H1 (cell line): ENCODE measurements around the gene NUDT7. TPM values are rescaled to one million over a fixed set of nuclear protein-coding genes. Genes with fewer than 3 reads are reported as not detected.

Experiments used
- CTCF ChIA-PET: fragments of 300-600 bp; sonication (Branson Sonifier 250); formaldehyde crosslinking; loops from one replicate; lab custom pipeline; 2021; ENCODE audit not compliant: partially characterized antibody; lab: Charles Lee
- POLR2A ChIA-PET: fragments of 300-600 bp; sonication (Branson Sonifier 250); formaldehyde crosslinking; loops from one replicate; lab custom pipeline; 2021; ENCODE audit warnings: inconsistent platforms; ENCODE audit not compliant: partially characterized antibody; lab: Charles Lee
- DNase-seq, 2 experiments: peaks; one replicate each; pipeline versions ENCODE4 v3.0.0 to v3.0.0-alpha.2; 2010 to 2022; ENCODE audit warnings: low spot score in 2 of 2, low read depth in 1 of 2, mixed read lengths in 1 of 2
- FAIRE-seq: peaks from 2 replicates; lab custom pipeline; 2011; peaks lifted over from hg19 to GRCh38; lab: Jason Lieb, UNC
- H2AFZ ChIP-seq: 2 replicates; pipeline ENCODE4 v1.8.1; 2012; ENCODE audit warnings: low read length, inconsistent platforms
- H2AK5ac ChIP-seq: 2 replicates; pipeline ENCODE4 v1.6.1; 2013; ENCODE audit warnings: low read depth, low read length
- H2BK120ac ChIP-seq: replicated peaks from 2 replicates; pipeline ENCODE3; 2013; ENCODE audit warnings: low read depth, low read length, inconsistent platforms
- H2BK12ac ChIP-seq: 2 replicates; pipeline ENCODE4 v1.6.1; 2013; ENCODE audit warnings: low read depth, low read length
- H2BK15ac ChIP-seq: 2 replicates; pipeline ENCODE4 v1.6.1; 2013; ENCODE audit warnings: low read length
- H2BK20ac ChIP-seq: 2 replicates; pipeline ENCODE4 v1.6.1; 2013; ENCODE audit warnings: low read length
- H2BK5ac ChIP-seq: 2 replicates; pipeline ENCODE4 v1.6.1; 2013; ENCODE audit warnings: low read depth, low read length
- H3K14ac ChIP-seq: 2 replicates; pipeline ENCODE4 v1.6.1; 2013; ENCODE audit warnings: inconsistent platforms; ENCODE audit not compliant: insufficient read length
- H3K18ac ChIP-seq: 2 replicates; pipeline ENCODE4 v1.6.1; 2013; ENCODE audit warnings: low read length; ENCODE audit errors: extremely low read depth
- H3K23ac ChIP-seq: 2 replicates; pipeline ENCODE4 v1.6.1; 2013; ENCODE audit warnings: inconsistent platforms; ENCODE audit not compliant: insufficient read length
- H3K23me2 ChIP-seq: 2 replicates; pipeline ENCODE4 v1.6.1; 2013; ENCODE audit warnings: low read depth, low read length
- H3K27ac ChIP-seq: 2 replicates; pipeline ENCODE4 v1.6.1; 2011; ENCODE audit warnings: low read depth, low read length, inconsistent platforms
- H3K27me3 ChIP-seq, 4 experiments: replicated peaks in 1 of 4; 1 replicate in 1 of 4; 2 replicates in 3 of 4; pipeline versions ENCODE4 v1.6.1 to v1.8.1; 2011 to 2013; ENCODE audit warnings: low read length in 3 of 4, mild to moderate bottlenecking in 3 of 4, inconsistent platforms in 2 of 4, mixed read lengths in 2 of 4, moderate library complexity in 1 of 4; ENCODE audit not compliant: control insufficient read depth in 3 of 4, insufficient read depth in 3 of 4; ENCODE audit errors: extremely low read depth in 1 of 4
- H3K36me3 ChIP-seq, 4 experiments: 2 replicates each; pipeline versions ENCODE4 v1.6.1 to v1.8.1; 2011 to 2013; ENCODE audit warnings: mild to moderate bottlenecking in 4 of 4, low read length in 3 of 4, moderate library complexity in 2 of 4, control low read depth in 1 of 4, inconsistent platforms in 1 of 4; ENCODE audit not compliant: insufficient read depth in 4 of 4, control insufficient read depth in 2 of 4
- H3K4ac ChIP-seq: replicated peaks from 2 replicates; pipeline ENCODE3; 2013; ENCODE audit warnings: low read length, low read depth, mixed read lengths, inconsistent platforms; ENCODE audit not compliant: insufficient read length
- H3K4me1 ChIP-seq, 4 experiments: replicated peaks in 1 of 4; 1 replicate in 1 of 4; 2 replicates in 3 of 4; pipeline versions ENCODE4 v1.6.1 to v1.8.1; 2011 to 2013; ENCODE audit warnings: low read length in 3 of 4, inconsistent platforms in 2 of 4, mixed read lengths in 1 of 4; ENCODE audit not compliant: insufficient read depth in 4 of 4, control insufficient read depth in 3 of 4
- H3K4me2 ChIP-seq, 2 experiments: 2 replicates each; pipeline versions ENCODE4 v1.6.1 to v1.8.1; 2011 to 2013; ENCODE audit warnings: low read depth in 2 of 2, low read length in 2 of 2, control low read depth in 1 of 2, inconsistent platforms in 1 of 2, mild to moderate bottlenecking in 1 of 2; ENCODE audit not compliant: insufficient read depth in 1 of 2
- H3K4me3 ChIP-seq, 4 experiments: fragments of 200-600, 300-600 bp in 1 of 4; sonication (generic), shearing (Covaris generic), sonication (Bioruptor Twin) in 1 of 4; 2 replicates each; pipeline versions ENCODE4 v1.5.1 to v1.8.1; 2011 to 2016; ENCODE audit warnings: low read length in 4 of 4, low read depth in 3 of 4, control low read depth in 2 of 4, inconsistent platforms in 2 of 4, mild to moderate bottlenecking in 2 of 4, mixed read lengths in 1 of 4, moderate library complexity in 1 of 4; ENCODE audit not compliant: insufficient read depth in 2 of 4; ENCODE audit errors: extremely low read depth in 1 of 4
- H3K56ac ChIP-seq: replicated peaks from 2 replicates; pipeline ENCODE3; 2013; ENCODE audit warnings: low read depth, mild to moderate bottlenecking, mixed read lengths, low read length, inconsistent platforms; ENCODE audit not compliant: insufficient read length
- H3K79me1 ChIP-seq: 2 replicates; pipeline ENCODE4 v1.6.1; 2013; ENCODE audit warnings: low read depth, low read length, control low read depth
- H3K79me2 ChIP-seq, 2 experiments: 2 replicates each; pipeline versions ENCODE4 v1.6.1 to v1.8.1; 2012 to 2013; ENCODE audit warnings: low read length in 2 of 2, mild to moderate bottlenecking in 2 of 2, inconsistent platforms in 1 of 2; ENCODE audit not compliant: insufficient read depth in 2 of 2, control insufficient read depth in 1 of 2
- H3K9ac ChIP-seq, 4 experiments: replicated peaks in 1 of 4; 1 replicate in 1 of 4; 2 replicates in 3 of 4; pipeline versions ENCODE4 v1.6.1 to v1.8.1; 2011 to 2013; ENCODE audit warnings: low read depth in 3 of 4, low read length in 3 of 4, control low read depth in 2 of 4, mild to moderate bottlenecking in 2 of 4, moderate library complexity in 2 of 4, inconsistent platforms in 1 of 4; ENCODE audit errors: extremely low read depth in 1 of 4
- H3K9me3 ChIP-seq, 2 experiments: 2 replicates each; pipeline versions ENCODE4 v1.6.1 to v1.8.1; 2012 to 2013; ENCODE audit warnings: mild to moderate bottlenecking in 2 of 2, moderate library complexity in 2 of 2, control low read depth in 1 of 2, inconsistent platforms in 1 of 2, low read depth in 1 of 2, low read length in 1 of 2, mixed read lengths in 1 of 2; ENCODE audit not compliant: insufficient read depth in 2 of 2
- H4K20me1 ChIP-seq, 2 experiments: replicated peaks in 1 of 2; 2 replicates each; pipeline versions ENCODE3 to v1.8.1; 2011 to 2013; ENCODE audit warnings: inconsistent platforms in 2 of 2, low read length in 2 of 2, mild to moderate bottlenecking in 1 of 2; ENCODE audit not compliant: insufficient read depth in 2 of 2, control insufficient read depth in 1 of 2
- H4K5ac ChIP-seq: 2 replicates; pipeline ENCODE4 v1.6.1; 2013; ENCODE audit warnings: low read length, low read depth, mixed read lengths, inconsistent platforms; ENCODE audit not compliant: insufficient read length
- H4K8ac ChIP-seq: 2 replicates; pipeline ENCODE4 v1.8.0; 2013; ENCODE audit warnings: mild to moderate bottlenecking, moderate library complexity, low read length, inconsistent platforms; ENCODE audit not compliant: insufficient read depth; ENCODE audit errors: extremely low read depth
- H4K91ac ChIP-seq: replicated peaks from 2 replicates; pipeline ENCODE3; 2013; ENCODE audit warnings: low read length, mixed read lengths, inconsistent platforms; ENCODE audit not compliant: insufficient read length
- BCL11A ChIP-seq, 2 experiments: IDR thresholded peaks; one replicate each; pipeline ENCODE4 v1.6.1; 2011; ENCODE audit warnings: low read depth in 2 of 2, low read length in 2 of 2, mild to moderate bottlenecking in 2 of 2
- CBX8 ChIP-seq: fragments of 300-800, 300-1000 bp; sonication (generic); IDR thresholded peaks from 2 replicates; pipeline ENCODE4 v1.7.1; 2016; ENCODE audit warnings: low read depth, low read length, borderline replicate concordance
- CHD2 ChIP-seq: IDR thresholded peaks from 2 replicates; pipeline ENCODE4 v1.6.1; 2012; ENCODE audit warnings: low read length, improper control_type of control experiment
- CREB1 ChIP-seq: IDR thresholded peaks from 2 replicates; pipeline ENCODE4 v1.6.1; 2012; ENCODE audit warnings: inconsistent platforms
- EP300 ChIP-seq, 2 experiments: IDR thresholded peaks; 1 replicate in 1 of 2; 2 replicates in 1 of 2; pipeline ENCODE4 v1.6.1; 2011 to 2012; ENCODE audit warnings: low read depth in 2 of 2, low read length in 2 of 2, mild to moderate bottlenecking in 2 of 2, borderline replicate concordance in 1 of 2, inconsistent platforms in 1 of 2, moderate library complexity in 1 of 2
- GTF2F1 ChIP-seq: IDR thresholded peaks from 2 replicates; pipeline ENCODE4 v1.6.1; 2012; ENCODE audit warnings: low read depth, low read length, improper control_type of control experiment, borderline replicate concordance
- JUN ChIP-seq: IDR thresholded peaks from 2 replicates; pipeline ENCODE4 v1.6.1; 2011; ENCODE audit warnings: low read depth, mild to moderate bottlenecking, improper control_type of control experiment, low read length
- KDM5A ChIP-seq: fragments of 200-600 bp; IDR thresholded peaks from 2 replicates; pipeline ENCODE4 v1.7.1; 2012; ENCODE audit warnings: mild to moderate bottlenecking, low read length, inconsistent platforms, mixed read lengths
- RAD21 ChIP-seq, 2 experiments: IDR thresholded peaks in 1 of 2; conservative IDR thresholded peaks in 1 of 2; 2 replicates each; pipeline ENCODE4 v1.6.1; 2011; ENCODE audit warnings: low read depth in 2 of 2, low read length in 2 of 2, improper control_type of control experiment in 1 of 2, inconsistent platforms in 1 of 2, mild to moderate bottlenecking in 1 of 2, moderate library complexity in 1 of 2
- RFX5 ChIP-seq: IDR thresholded peaks from 2 replicates; pipeline ENCODE4 v1.6.1; 2011; ENCODE audit warnings: low read depth, low read length, improper control_type of control experiment, borderline replicate concordance
- TCF12 ChIP-seq: IDR thresholded peaks from 2 replicates; pipeline ENCODE4 v1.6.1; 2011; ENCODE audit warnings: low read depth, mild to moderate bottlenecking, low read length
- YY1 ChIP-seq: IDR thresholded peaks from 2 replicates; pipeline ENCODE4 v1.6.1; 2011; ENCODE audit warnings: low read depth, mild to moderate bottlenecking, low read length
- WGBS, 2 experiments: shearing (Covaris generic) in 1 of 2; methylation state at CpG; one replicate each; pipeline versions ENCODE4 v1.1.6 to v1.1.7; 2013 to 2015; ENCODE audit warnings: low lambda C conversion rate in 2 of 2, mixed read lengths in 2 of 2, inconsistent platforms in 1 of 2, low coverage in 1 of 2, missing lambda C conversion rate in 1 of 2; ENCODE audit not compliant: insufficient replicate concordance in 2 of 2, insufficient coverage in 1 of 2, insufficient read length in 1 of 2; ENCODE audit errors: extremely low coverage in 1 of 2, missing lambda C conversion rate in 1 of 2; 5-methylcytosine and 5-hydroxymethylcytosine counted together
- polyA plus RNA-seq, 7 experiments: library from polyadenylated mRNA; depleted of rRNA in 3 of 7; stranded (reverse) in 5 of 7; unstranded in 2 of 7; fragments of >200 nt in 5 of 7; fragments of 200-250 nt in 2 of 7; gene quantifications; 1 replicate in 5 of 7; 2 replicates in 1 of 7; 4 replicates in 1 of 7; pipeline versions ENCODE4 v1.2.1 to v1.2.3, GENCODE V29; 2011 to 2013; ENCODE audit warnings: missing spikeins in 2 of 7, mixed read lengths in 2 of 7
- total RNA-seq: library from RNA; stranded (reverse); fragmentation: NEBNext Ultra II Directional; extraction: Animal tissue kit (Norgen Biotek cat#: 25700); gene quantifications from 2 replicates; pipeline ENCODE4 v1.2.1, GENCODE V29; 2021

Gene NUDT7
- total and polyA plus RNA-seq, 2 of the 8 experiments (the other 6 are each of a cell fraction or from before 2014, with no cell fraction given) = 8.8 to 19.7 TPM

DNA sequence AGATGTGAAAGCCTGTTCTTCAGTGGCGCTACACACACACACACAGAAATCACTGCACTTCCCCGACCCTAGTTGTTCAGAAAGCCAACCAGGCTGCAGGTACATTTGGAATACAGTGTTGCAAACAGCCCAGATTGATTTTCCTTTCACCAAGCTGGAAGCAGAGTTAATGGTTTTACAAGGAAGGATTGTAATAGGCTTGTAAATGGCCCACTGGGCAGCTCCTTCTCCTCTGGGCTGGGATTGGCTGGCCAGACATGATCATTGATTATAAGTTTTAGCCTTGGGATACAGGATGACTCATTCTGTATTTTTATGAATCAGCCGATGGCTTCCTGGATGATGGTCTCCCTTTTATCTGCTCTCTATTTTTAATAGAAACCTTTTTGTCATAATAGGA is 68.6 kb downstream of the NUDT7 start:
- Histone ChIP-seq H3K4me3 (peak overlapping the region in 1 of 4 experiments; percentile 74; a peak in 3 of 8 replicates), H2BK20ac (no peak overlapping the region), H3K56ac (no peak overlapping the region), H3K27ac (no peak overlapping the region), H3K79me2 (peaks cover 6 to 60% of the 10 kb centered on the region in 2 experiments; a peak in 2 of 4 replicates), H3K36me3 (no peaks in the 10 kb centered on the region; a peak in 1 of 8 replicates), H2BK15ac (no peak overlapping the region), H4K5ac (no peak overlapping the region), H3K23ac (no peak overlapping the region), H3K18ac (no peak overlapping the region), H4K8ac (no peak overlapping the region), H3K14ac (no peak overlapping the region), H3K4me2 (peak overlapping the region in 1 of 2 experiments; percentile 98; a peak in 2 of 4 replicates), H4K20me1 (peaks cover 0 to 2% of the 10 kb centered on the region in 2 experiments), H3K9ac (no peak overlapping the region), H3K79me1 (0 out of 2 replicates have a peak, but pooled peaks cover 3% of the 10 kb centered on the region), H3K4ac (no peak overlapping the region), H4K91ac (no peak overlapping the region), H3K27me3 (peaks cover 0 to 19% (median 15%) of the 10 kb centered on the region in 4 experiments; a peak in 5 of 7 replicates), H3K23me2 (peaks cover 20% of the 10 kb centered on the region), H2BK5ac (no peak overlapping the region), H3K9me3 (no peaks in the 10 kb centered on the region), H2AFZ (no peak overlapping the region), H3K4me1 (peaks cover 0 to 3% (median 0%) of the 10 kb centered on the region in 4 experiments; a peak in 5 of 7 replicates), H2AK5ac (no peak overlapping the region), H2BK12ac (no peak overlapping the region), H2BK120ac (no peak overlapping the region)
- ChIA-PET POLR2A (interaction anchor here (1.3 kb wide), 1 partner anchor 176 kb away, joined by 3 read pairs; no protein-coding TSS in a partner anchor), CTCF (interaction anchor here (1.3 to 1.8 kb wide), 2 partner anchors 11 to 180 kb away, joined by 4 to 5 read pairs; no protein-coding TSS in a partner anchor)
- no peak for TF ChIP-seq CBX8
- TF ChIP-seq CHD2 = no peak
- no peak for TF ChIP-seq TCF12
- TF ChIP-seq JUN = no peak
- no peak for TF ChIP-seq RFX5
- TF ChIP-seq BCL11A (IDR thresholded peaks at IDR 0.05; ENCODE audit: low read depth in 2 of 2, low read length in 2 of 2) = no peak
- TF ChIP-seq GTF2F1 = no peak
- TF ChIP-seq RAD21 (IDR thresholded peaks at IDR 0.05 in 1 of 2, conservative IDR thresholded peaks at IDR 0.05 in 1 of 2; ENCODE audit: low read depth in 2 of 2, low read length in 2 of 2) = no peak
- no peak for TF ChIP-seq KDM5A
- TF ChIP-seq CREB1 = no peak
- TF ChIP-seq YY1 = no peak
- no peak for TF ChIP-seq EP300 (IDR thresholded peaks at IDR 0.05; ENCODE audit: borderline replicate concordance in 1 of 2, low read depth in 2 of 2, low read length in 2 of 2)
- FAIRE-seq = no peak
- no peak for DNase-seq
- 89% methylated on average over 3 of the region's 3 CpGs; no CpG with 5 or more reads in 1 of the 2 experiments for WGBS, 2 experiments
